Measurements from ENCODE around the gene CTNNA3.
"Not testable (repeated sequence)": the region's sequence is repeated elsewhere in the genome, so short reads cannot be mapped to it uniquely, and the experiment has no call there.

Gene CTNNA3

GRCh38 chr10:67402620-67403019 is 293.4 kb downstream of the CTNNA3 start:
- TF ChIP-seq CTCF (IDR thresholded peaks at IDR 0.05; ENCODE audit: low read depth, low read length) = no peak
- no peaks in the 10 kb centered on the region for H3K9me3 ChIP-seq
- no peak overlapping the region for H3K4me3 ChIP-seq (ENCODE audit: low read depth, low read length)
- no peaks in the 10 kb centered on the region for H3K27me3 ChIP-seq
- DNase-seq = no peak
- no peaks in the 10 kb centered on the region for H3K36me3 ChIP-seq
- H3K4me1 ChIP-seq = no peaks in the 10 kb centered on the region

- Histone ChIP-seq H3K4me1 (no peaks in the 10 kb centered on the region), H3K4me3 (ENCODE audit: low read depth, low read length) (no peak overlapping the region), H3K9me3 (no peaks in the 10 kb centered on the region), H3K27me3 (no peaks in the 10 kb centered on the region), H3K36me3 (no peaks in the 10 kb centered on the region)
- TF ChIP-seq CTCF (IDR thresholded peaks at IDR 0.05; ENCODE audit: low read depth, low read length) = no peak
- no peak for DNase-seq
Measured at GRCh38 chr10:67401711-67402110, 294.3 kb downstream of the CTNNA3 start.

GRCh38 chr10:67386841-67387533 is 309.0 kb downstream of the CTNNA3 start:
- not testable (repeated sequence) for H3K4me1 ChIP-seq; H3K36me3 ChIP-seq; H3K4me3 ChIP-seq (ENCODE audit: low read depth, low read length); DNase-seq; H3K9me3 ChIP-seq; H3K27me3 ChIP-seq

GRCh38 chr10:67386260-67386659 is 309.7 kb downstream of the CTNNA3 start:
- Histone ChIP-seq H3K4me1 (no peaks in the 10 kb centered on the region), H3K9me3 (no peaks in the 10 kb centered on the region), H3K4me3 (ENCODE audit: low read depth, low read length) (no peak overlapping the region), H3K36me3 (no peaks in the 10 kb centered on the region), H3K27me3 (no peaks in the 10 kb centered on the region)
- TF ChIP-seq CTCF (IDR thresholded peaks at IDR 0.05; ENCODE audit: low read depth, low read length) = no peak
- no peak for DNase-seq

GRCh38 chr10:67385566-67385965 is 310.4 kb downstream of the CTNNA3 start:
- Histone ChIP-seq H3K36me3 (no peaks in the 10 kb centered on the region), H3K27me3 (no peaks in the 10 kb centered on the region), H3K4me1 (no peaks in the 10 kb centered on the region), H3K4me3 (ENCODE audit: low read depth, low read length) (no peak overlapping the region), H3K9me3 (no peaks in the 10 kb centered on the region)
- no peak for TF ChIP-seq CTCF (IDR thresholded peaks at IDR 0.05; ENCODE audit: low read depth, low read length)
- DNase-seq = no peak

- Histone ChIP-seq H3K4me1 (no peaks in the 10 kb centered on the region), H3K36me3 (no peaks in the 10 kb centered on the region), H3K4me3 (ENCODE audit: low read depth, low read length) (no peak overlapping the region), H3K27me3 (no peaks in the 10 kb centered on the region), H3K9me3 (no peaks in the 10 kb centered on the region)
- no peak for DNase-seq
- no peak for TF ChIP-seq CTCF (IDR thresholded peaks at IDR 0.05; ENCODE audit: low read depth, low read length)
Measured at GRCh38 chr10:67385089-67385488, 310.9 kb downstream of the CTNNA3 start.

Data from BE2C (cell line).